Measurements from ENCODE around the gene BICRA. TPM values are rescaled to one million over a fixed set of nuclear protein-coding genes. Genes with fewer than 3 reads are reported as not detected.

The BICRA gene
- total RNA-seq, 2 experiments from 2014 or later = 4.4 to 16.0 TPM

DNA sequence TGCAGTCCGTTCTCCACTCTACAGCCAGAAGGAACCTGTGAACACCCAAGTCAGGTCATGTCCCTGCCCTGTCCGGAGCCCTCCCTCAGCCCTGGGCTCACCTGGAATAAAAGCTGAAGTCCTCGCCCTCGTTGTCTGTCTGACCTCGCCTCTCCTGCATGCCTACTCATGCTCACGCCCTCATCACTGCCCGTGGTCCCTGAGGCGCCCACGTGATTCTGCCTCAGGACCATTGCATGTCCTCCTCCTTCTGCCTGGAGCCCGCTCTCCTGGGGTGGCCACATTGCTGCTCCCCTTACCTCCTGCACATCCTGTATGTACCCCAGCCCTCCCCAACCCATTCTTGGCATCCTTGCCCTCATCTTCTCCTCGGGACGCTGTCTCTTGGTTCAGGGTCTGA is 42.2 kb downstream of the BICRA start:
- 0 out of 2 replicates have a peak, but pooled peaks cover 8% of the 10 kb centered on the region for H3K79me2 ChIP-seq (ENCODE audit: insufficient read depth, low read depth, low read length)
- ChIA-PET POLR2A (no interaction called here), CTCF (ENCODE audit: unreplicated experiment) (no interaction called here)

DNA sequence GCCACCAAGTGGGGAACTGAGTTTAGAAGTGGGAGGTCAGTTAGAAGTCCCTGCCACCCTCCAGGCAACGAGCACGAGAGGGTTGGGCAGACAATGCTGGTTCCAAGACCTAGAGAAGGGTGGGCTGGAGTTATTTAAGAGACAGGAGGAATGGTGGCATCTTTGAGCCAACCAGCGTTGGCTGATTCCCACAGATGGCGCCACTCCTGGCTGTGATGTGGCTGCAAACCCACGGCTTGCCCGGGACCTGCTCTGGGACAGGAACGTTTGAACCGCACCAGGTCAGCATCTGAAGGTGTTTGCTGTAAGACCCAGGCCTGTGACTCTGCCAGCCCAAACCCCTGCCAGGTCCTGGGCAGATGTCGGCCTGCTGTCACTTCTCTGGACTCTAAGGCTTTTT is 42.8 kb downstream of the BICRA start:
- Histone ChIP-seq H3K79me2 (ENCODE audit: insufficient read depth, low read depth, low read length) (0 out of 2 replicates have a peak, but pooled peaks cover 8% of the 10 kb centered on the region), H3K4me1 (ENCODE audit: insufficient read depth, low read length, poor library complexity, severe bottlenecking) (no peaks in the 10 kb centered on the region), H3K4me3 (ENCODE audit: low read depth, low read length, poor library complexity, severe bottlenecking) (no peak overlapping the region), H3K9me3 (ENCODE audit: low read length) (no peaks in the 10 kb centered on the region), H3K27ac (ENCODE audit: low read depth, low read length, poor library complexity, severe bottlenecking) (no peak overlapping the region), H4K20me1 (ENCODE audit: insufficient read depth, low read length) (no peaks in the 10 kb centered on the region), H3K9me2 (ENCODE audit: insufficient read depth, low read length) (no peaks in the 10 kb centered on the region), H3K36me3 (ENCODE audit: insufficient read depth, low read length) (peaks cover 12% of the 10 kb centered on the region), H2AFZ (ENCODE audit: low read length) (no peak overlapping the region), H3K4me2 (ENCODE audit: low read length) (no peak overlapping the region)
- TF ChIP-seq, protein P1, sequence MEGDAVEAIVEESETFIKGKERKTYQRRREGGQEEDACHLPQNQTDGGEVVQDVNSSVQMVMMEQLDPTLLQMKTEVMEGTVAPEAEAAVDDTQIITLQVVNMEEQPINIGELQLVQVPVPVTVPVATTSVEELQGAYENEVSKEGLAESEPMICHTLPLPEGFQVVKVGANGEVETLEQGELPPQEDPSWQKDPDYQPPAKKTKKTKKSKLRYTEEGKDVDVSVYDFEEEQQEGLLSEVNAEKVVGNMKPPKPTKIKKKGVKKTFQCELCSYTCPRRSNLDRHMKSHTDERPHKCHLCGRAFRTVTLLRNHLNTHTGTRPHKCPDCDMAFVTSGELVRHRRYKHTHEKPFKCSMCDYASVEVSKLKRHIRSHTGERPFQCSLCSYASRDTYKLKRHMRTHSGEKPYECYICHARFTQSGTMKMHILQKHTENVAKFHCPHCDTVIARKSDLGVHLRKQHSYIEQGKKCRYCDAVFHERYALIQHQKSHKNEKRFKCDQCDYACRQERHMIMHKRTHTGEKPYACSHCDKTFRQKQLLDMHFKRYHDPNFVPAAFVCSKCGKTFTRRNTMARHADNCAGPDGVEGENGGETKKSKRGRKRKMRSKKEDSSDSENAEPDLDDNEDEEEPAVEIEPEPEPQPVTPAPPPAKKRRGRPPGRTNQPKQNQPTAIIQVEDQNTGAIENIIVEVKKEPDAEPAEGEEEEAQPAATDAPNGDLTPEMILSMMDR (conservative IDR thresholded peaks at IDR 0.05; ENCODE audit: low read length) = no peak
- no peak for TF ChIP-seq EZH2phosphoT487 (IDR thresholded peaks at IDR 0.05; ENCODE audit: borderline replicate concordance, low read depth, low read length)
- ChIA-PET CTCF (ENCODE audit: unreplicated experiment) (no interaction called here), POLR2A (no interaction called here)
- intact Hi-C loops (cut with micrococcal nuclease; ENCODE audit: unreplicated experiment) = no loop called here
- BruUV-seq (replicated peaks) = no TSS peak
- no peak for DNase-seq (ENCODE audit: low spot score)

More for the DNA sequence above, 42.2 kb downstream of the BICRA start:
- no peak for TF ChIP-seq EZH2phosphoT487 (IDR thresholded peaks at IDR 0.05; ENCODE audit: borderline replicate concordance, low read depth, low read length)
- TF ChIP-seq, protein P1 (conservative IDR thresholded peaks at IDR 0.05; ENCODE audit: low read length) = no peak
- no peaks in the 10 kb centered on the region; the same call in 1 of the 2 replicates for H4K20me1 ChIP-seq (ENCODE audit: insufficient read depth, low read length)
- intact Hi-C loops (cut with micrococcal nuclease; ENCODE audit: unreplicated experiment) = no loop called here
- DNase-seq (ENCODE audit: low spot score) = no peak
- no peak overlapping the region for H3K4me3 ChIP-seq (ENCODE audit: low read depth, low read length, poor library complexity, severe bottlenecking)
- no peaks in the 10 kb centered on the region for H3K4me1 ChIP-seq (ENCODE audit: insufficient read depth, low read length, poor library complexity, severe bottlenecking)
- H3K4me2 ChIP-seq (ENCODE audit: low read length) = no peak overlapping the region
- no peak overlapping the region for H2AFZ ChIP-seq (ENCODE audit: low read length)
- no peaks in the 10 kb centered on the region for H3K9me3 ChIP-seq (ENCODE audit: low read length)
- BruUV-seq (replicated peaks) = no TSS peak
- peaks cover 18% of the 10 kb centered on the region for H3K36me3 ChIP-seq (ENCODE audit: insufficient read depth, low read length)
- no peak overlapping the region for H3K27ac ChIP-seq (ENCODE audit: low read depth, low read length, poor library complexity, severe bottlenecking)
- no peaks in the 10 kb centered on the region for H3K9me2 ChIP-seq (ENCODE audit: insufficient read depth, low read length)

DNA sequence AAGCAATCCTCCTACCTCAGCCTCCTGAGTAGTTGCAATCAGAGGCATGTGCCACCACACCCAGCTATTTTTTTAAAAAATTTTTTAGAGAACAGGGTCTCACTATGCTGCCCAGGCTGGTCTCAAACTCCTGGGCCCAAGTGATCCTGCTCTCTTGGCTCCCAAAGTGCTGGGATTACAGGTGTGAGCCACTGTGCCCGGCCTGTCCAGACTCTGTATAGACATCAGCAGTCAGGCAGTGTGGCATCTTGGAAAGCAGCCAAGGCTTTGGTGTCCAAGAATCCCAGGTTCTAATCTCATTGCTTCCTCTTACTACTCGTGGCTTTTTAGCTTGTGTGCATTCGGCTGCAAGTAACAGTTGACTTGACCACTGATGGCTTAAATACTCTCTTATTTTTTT is 43.4 kb downstream of the BICRA start:
- Histone ChIP-seq H3K4me3 (ENCODE audit: low read depth, low read length, poor library complexity, severe bottlenecking) (no peak overlapping the region), H3K9me2 (ENCODE audit: insufficient read depth, low read length) (no peaks in the 10 kb centered on the region), H3K36me3 (ENCODE audit: insufficient read depth, low read length) (peaks cover 6% of the 10 kb centered on the region), H3K4me2 (ENCODE audit: low read length) (no peak overlapping the region), H3K9me3 (ENCODE audit: low read length) (no peaks in the 10 kb centered on the region), H3K79me2 (ENCODE audit: insufficient read depth, low read depth, low read length) (0 out of 2 replicates have a peak, but pooled peaks cover 4% of the 10 kb centered on the region), H3K27ac (ENCODE audit: low read depth, low read length, poor library complexity, severe bottlenecking) (no peak overlapping the region), H3K4me1 (ENCODE audit: insufficient read depth, low read length, poor library complexity, severe bottlenecking) (no peaks in the 10 kb centered on the region), H4K20me1 (ENCODE audit: insufficient read depth, low read length) (no peaks in the 10 kb centered on the region), H2AFZ (ENCODE audit: low read length) (no peak overlapping the region)
- POLR2A ChIA-PET = no interaction called here
- CTCF ChIA-PET (ENCODE audit: unreplicated experiment) = no interaction called here
- TF ChIP-seq, protein P1 (conservative IDR thresholded peaks at IDR 0.05; ENCODE audit: low read length) = no peak
- TF ChIP-seq EZH2phosphoT487 (IDR thresholded peaks at IDR 0.05; ENCODE audit: borderline replicate concordance, low read depth, low read length) = no peak
- no TSS peak for BruUV-seq (replicated peaks)
- intact Hi-C loops (cut with micrococcal nuclease; ENCODE audit: unreplicated experiment) = no loop called here
- no peak for DNase-seq (ENCODE audit: low spot score)
